GM18507 (cell line): ENCODE measurements around the gene KCNK10.

Experiments
- DNase-seq: peaks from one replicate; pipeline ENCODE4 v3.0.0; 2011; ENCODE audit warnings: low read depth; ENCODE audit not compliant: insufficient read length; ENCODE audit errors: extremely low spot score
- FAIRE-seq: peaks from 2 replicates; lab custom pipeline; 2011; peaks lifted over from hg19 to GRCh38; lab: Jason Lieb, UNC

Gene KCNK10

DNA sequence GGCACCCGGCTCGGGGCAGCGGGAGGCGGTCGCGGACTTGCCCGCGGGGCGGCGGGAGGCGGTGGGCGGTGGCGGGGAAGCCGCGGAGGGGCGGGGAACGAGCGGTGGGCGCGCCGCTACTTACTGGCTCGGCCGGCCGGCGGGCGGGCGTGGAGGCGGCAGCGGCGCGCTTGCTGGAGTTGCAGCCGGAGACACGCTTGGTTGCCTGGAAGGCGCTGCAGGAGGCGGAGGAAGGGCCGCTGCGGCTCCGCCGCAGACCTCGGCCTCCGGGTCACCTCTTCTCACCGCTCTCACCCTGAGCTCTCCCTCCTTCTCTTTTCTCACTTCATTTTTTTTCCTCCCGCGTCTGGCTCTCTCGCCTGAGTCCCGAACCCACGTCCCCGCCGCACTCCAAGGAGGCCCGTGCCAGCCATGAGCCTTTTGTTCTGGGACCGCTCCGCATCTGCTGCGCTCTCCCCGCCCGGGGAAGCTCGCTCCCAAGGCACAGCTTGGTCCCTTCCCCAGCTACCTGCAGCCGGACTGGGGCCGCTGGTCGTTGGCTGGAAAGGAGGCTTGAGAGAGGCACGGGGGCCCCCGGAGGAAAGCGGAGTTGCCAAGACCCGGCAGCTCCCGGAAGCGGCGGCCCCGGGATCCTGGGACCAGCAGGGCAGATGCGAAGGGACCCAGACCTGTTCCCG lies 592 bp upstream of the KCNK10 start:
- FAIRE-seq (peak; percentile 80), DNase-seq (peak; percentile 73)

DNA sequence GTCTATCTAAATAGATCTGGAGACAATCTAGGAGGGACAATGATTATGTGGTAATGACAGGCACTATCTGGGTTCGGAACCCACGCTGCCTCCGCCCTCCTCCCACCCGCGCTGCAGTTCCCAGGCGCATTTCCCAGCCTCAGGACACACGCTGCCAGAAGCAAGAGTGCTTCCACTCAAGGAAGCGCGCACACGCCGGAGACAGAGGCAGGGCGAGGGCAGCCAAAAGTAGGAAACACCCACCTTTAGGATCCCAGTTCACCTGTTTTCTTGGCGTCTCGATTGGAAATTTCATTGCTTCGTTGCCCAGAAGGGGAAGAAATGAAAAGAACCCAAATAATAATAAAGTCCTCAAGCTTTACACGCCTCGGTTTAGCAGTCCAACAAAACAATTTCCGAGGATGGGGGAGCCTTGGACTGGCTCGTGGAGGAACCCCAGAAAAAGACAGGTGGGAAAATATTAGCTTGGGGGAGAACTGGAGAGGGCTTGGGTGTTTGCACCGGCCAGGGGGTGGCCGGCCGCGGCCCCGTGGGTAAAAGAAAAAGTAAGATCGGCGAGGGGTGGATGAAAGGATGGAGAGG lies 474 bp downstream of the KCNK10 start:
- FAIRE-seq: no peak
- DNase-seq: no peak

DNA sequence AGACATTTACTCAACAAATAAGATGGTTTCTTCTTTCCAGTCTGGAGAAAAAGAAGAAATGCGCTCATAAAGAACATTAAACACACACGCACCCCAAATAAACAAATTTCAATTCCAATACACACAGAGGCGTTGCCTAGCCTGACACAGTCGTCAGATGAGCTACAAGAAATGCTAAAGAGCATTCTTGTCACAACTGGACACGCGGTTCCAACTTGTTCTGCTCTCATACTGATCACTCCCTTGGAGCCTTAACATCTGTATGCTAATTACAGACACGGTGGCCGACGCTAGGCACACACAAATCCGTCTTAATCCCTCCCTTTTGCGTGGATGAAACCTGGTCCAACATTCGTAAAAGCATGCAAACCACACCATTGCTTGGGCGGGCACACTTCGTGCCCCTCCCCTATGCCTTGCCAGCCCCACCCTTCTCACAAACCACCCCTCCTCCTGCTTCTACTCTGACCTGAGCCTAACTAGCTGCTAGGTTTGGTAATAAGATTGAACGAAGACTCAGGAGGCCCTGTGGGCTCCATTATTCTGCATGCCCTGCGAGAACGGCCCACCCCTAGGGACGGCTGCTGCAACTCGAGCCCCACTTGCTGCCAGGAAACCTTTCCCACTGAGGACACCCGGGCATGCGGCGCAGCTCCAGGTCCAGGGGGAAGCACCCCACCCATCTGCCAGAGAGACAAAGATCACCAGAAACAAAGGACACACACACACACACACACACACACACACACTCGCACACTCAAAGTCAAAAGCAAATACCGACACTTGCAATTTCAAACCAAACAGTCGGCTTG lies 1.2 kb downstream of the KCNK10 start:
- FAIRE-seq (no peak), DNase-seq (no peak)

DNA sequence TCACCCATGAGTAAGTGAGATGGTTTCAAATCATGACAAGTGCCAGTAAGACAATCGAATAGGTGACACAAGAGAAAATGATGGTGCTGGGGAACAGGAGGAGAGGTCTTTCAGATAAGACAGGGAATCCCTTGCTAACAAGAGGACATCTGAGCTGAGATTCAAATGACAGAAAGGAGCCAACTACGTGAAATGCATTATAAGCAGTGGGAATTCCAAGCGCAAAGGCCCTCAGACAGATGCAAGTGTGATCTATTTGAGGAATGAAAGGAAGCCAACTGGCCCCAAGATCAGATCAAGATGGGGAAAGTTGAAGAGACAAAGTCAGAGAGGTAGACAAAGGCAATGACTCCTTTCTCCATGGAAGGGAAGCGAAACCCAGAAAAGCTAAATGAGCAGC lies 4.7 kb downstream of the KCNK10 start:
- FAIRE-seq (no peak), DNase-seq (no peak)

DNA sequence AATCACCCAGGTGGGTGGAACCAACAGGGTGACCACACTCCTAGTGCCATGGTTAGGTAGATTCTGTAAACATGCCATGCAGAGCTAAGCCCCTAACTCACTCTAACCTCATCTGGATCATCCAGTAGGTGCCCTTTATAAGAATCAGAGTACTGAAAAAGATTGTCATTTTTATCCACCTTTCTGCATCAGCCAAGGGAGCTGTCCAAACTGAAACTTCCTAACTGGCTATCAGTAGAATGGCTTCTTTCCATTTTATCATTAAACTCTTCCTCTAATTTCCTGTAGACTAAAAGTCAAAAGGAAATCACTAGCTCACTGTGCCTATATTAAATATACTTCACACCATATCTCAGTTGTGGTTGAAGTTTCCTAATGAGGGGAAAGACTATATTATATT lies 6.5 kb downstream of the KCNK10 start:
- FAIRE-seq: no peak
- DNase-seq: no peak

DNA sequence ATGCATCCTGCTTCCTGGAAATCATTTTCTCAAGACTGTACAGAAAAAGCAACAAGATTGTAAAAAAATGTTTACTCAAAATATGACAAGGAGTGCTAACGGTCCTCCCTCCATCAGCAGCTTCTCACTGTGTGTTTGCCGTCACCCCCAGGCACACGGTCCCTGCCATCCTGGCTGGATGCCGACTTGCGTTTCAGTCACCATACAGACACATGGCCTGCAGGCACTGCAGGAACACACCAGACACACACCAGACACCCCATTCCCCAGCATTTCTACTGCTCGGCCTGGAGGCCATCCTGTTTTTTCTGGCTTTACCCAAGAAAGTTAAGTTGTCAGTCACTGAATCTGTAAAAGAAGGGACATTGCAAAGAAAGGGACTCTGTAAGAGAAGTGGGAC lies 10.8 kb downstream of the KCNK10 start:
- FAIRE-seq: no peak

DNA sequence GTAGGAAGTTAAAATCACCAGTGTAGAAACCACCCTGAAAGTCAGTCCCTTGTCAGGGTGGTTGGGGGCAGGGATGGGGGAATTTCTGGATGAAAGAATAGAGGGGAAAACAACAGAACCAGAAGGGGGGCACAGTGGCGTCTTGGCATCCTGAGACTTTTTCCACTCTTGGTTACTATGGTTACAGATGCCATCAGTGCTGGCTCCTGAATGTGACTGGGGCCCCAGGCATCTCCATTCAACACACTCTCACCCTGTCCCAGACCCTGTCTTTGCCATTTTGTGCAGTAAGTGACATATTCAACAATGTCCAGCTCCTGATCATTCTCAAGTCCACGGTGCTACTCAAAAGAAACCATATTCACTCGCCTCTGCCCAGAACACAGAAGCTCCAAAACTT lies 11.3 kb downstream of the KCNK10 start:
- DNase-seq (no peak), FAIRE-seq (no peak)

More for the DNA sequence above, 10.8 kb downstream of the KCNK10 start:
- no peak for DNase-seq

DNA sequence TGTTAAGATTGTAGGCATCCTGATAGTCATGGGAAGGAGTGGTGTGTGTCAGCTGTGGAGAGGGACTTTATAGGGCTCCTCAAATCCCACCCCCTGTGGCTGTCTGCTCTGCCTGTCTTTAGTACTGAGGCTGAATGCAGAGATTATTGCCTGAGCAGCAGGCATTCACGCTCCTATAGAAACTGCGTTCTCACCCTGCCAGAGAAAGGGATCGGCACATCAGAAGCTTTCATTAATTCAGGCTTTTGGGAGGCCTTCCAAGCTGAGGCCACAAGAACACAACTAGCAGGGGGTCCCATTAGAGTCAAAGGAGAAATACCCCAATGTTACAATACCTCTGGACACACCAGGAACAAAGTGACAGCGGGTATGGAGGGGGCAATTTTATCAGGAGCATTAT lies 12.6 kb downstream of the KCNK10 start:
- FAIRE-seq: no peak
- no peak for DNase-seq

DNA sequence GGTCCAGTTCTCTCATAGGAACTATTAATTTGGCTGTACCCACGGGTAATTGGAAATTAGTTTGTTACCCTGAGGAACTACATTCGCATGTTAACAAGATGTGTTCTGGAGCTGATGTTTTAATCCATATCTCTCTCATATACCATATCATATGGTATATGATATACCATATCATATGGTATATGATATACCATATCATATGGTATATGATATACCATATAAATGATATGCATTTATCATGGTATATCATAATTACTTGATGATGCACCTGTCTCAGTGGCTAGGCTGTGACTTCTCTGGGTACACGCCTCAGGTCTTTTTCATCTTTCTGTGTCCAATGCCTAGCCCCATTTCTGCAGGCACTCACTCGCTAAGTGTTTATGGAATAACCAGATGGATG lies 13.0 kb downstream of the KCNK10 start:
- FAIRE-seq (no peak), DNase-seq (no peak)

DNA sequence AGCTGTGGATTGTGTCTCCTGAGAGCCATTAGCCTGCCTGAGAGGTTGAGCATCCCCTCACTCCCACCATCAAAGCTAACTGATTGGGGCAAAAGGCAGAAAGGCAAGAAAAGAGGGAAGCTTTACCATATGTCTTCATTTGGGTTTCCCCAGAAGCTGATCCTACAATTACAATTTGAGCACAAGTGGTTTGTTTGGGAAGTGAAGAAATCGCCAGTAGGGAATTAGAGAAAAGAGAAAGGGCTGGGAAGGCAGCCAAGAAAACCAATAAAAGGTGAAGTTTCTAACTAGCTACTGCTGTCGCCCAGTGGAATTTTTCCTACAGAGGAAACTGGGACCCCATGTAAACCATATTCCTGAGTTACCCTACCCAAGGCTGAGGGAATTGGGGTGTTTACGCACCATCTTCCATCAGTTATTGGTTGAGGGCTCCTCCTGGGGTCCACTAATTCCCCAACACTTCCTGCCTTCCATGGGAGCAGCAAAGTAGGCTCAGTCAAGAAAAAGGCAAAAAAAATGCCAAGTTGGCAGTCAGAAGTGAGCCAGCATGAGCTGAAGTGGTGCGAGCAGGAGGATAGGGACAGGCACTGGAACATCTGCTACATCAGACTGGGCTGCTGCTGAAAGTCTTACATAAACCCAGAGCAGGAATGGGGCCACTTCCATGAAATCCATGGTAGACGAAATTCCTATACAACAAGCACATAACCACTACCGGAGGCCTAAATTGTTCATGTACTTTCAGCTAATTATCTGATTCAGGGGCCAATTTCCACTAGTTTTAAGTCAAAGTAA lies 17.3 kb downstream of the KCNK10 start:
- DNase-seq (no peak), FAIRE-seq (no peak)

DNA sequence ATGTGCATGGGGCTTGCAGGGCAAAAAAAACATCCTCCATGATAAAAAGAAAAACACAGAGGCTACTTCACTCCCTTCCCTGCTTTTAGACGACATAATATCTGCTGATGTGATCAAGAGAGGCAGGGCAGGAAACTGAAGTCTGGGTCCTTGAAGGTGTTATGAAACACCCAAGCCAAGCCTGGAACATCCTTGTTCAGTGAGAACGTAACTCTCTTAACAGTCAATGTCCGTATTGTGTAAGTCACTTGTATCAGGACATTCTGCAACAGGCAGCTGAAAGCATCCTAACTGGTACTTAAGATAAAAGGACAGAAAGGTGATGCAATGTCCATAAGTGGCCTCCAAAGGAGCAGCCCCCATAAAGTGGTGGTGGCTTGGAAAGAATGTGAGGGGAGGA lies 20.0 kb downstream of the KCNK10 start:
- FAIRE-seq (no peak), DNase-seq (no peak)

DNA sequence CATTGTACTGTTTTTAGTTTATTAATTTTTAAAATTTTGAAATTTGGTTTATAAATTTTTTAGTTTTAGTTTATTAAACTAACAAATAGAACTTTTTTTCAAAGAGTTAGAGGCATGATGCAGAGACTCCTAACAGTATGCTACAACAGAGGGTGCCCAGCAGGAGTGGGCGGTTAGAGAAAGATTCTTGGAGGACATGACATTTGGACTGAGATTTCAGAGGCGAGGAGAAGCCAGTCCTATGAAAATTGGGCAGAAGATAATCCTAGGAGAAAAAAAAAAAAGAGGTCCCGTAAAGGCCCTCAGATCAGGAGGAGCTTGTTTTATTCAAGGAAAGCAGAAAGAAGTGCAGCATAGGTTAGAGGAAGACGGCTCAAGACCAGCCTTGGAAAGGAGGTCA lies 21.7 kb downstream of the KCNK10 start:
- FAIRE-seq (no peak), DNase-seq (no peak)

DNA sequence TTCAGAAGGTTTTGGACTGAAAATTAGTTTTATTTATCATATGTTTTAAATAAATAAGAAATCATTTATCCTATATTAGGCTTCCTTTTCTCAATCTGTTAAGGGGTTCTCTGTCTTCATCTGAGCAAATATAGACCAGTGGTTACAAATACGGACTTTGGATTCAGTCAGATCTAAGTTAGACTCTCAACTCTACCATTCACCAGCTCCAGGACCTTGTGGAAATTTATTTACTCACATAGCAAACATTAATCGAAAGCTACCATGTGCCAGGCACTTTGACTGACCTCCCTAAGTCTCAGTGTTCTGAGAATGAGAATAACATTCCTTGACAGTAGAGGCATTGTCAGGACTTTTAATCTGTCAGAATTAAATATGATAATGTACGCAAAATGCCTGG lies 22.3 kb downstream of the KCNK10 start:
- DNase-seq (no peak), FAIRE-seq (no peak)

DNA sequence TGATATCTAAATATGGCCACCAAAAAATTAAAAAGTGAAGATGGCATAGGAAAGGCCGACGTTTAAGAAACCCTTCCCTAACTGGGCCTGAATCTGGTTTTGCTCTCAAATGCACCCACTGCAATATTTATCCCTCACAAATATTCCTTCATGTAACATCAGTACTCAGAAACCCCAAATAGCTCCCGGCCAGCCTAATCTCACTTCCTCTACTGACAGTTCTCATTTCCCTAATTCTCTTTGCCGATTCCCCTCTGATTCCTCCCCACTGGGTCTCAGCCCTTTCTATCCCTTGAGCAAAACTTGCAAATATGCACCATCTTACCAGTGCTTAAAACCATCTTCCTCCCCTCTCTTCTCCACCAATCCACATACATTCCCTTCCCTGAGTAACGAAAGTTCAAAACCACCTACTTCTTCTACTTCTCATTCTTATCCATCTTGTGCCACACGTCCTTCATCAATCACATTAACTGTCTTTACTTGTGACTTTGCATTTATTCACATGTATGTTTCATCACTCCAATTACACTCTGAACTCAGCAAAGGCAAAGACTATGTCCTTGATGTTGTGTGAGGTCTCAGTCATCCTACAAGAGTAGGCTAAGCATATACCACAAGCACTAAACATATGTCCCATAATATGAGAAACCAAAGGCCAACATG lies 23.1 kb downstream of the KCNK10 start:
- no peak for DNase-seq
- FAIRE-seq: peak; percentile 46

DNA sequence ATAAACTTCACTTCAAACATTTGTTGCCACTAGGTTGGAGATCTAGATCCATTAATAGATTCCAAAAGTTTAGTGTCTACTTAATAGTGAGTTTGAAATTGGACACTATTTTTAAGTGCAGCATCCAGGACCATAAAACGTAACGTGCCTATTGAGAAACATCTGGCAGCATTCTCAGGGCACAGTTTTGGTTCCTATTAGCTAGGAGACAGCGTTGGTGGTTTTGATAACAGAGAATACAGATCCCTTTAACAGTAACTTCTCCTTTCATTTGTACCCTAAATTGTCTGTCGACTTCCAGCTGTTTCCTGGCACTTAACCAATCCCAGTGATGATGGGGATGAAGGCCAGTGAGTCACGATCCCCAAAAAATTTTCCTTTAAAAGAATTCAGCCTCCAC lies 25.8 kb downstream of the KCNK10 start:
- FAIRE-seq (no peak), DNase-seq (no peak)

DNA sequence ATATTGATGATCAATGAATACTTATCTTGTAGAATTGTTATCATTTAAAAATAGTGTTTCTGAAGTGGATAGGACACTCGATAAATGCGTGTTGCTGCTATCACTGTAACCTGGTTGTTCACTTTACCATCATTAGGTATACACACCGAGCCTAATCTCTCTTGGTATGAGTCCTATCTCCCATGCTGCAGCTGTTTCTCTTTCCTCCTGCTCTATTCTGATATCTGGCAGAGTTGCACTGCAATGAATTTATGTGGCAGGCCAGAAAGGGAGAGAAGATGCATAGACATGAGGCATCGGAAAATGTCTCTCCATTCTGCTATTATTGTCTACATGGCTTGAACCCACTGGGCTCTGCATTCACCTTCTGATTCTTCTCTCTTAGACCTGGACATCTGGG lies 26.7 kb downstream of the KCNK10 start:
- FAIRE-seq: no peak
- DNase-seq: no peak

DNA sequence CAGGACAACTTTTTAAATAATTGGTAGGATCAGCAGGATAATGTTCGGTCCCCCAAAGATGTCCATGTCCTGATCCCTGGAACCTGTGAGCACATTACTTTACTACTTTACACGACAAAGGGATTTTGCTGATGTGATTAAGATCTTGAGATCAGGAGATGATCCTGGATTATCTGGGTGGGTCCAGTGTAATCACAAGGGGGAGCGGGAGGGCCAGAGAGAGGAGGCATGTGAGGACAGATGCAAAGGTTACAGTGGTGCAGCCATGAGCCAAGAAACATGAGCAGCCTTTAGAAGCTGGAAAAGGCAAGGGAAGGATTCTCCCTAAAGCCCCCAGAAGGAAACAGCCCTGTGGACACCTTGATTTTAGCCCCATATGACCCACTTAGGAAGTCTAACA lies 33.1 kb downstream of the KCNK10 start:
- DNase-seq (no peak), FAIRE-seq (no peak)

DNA sequence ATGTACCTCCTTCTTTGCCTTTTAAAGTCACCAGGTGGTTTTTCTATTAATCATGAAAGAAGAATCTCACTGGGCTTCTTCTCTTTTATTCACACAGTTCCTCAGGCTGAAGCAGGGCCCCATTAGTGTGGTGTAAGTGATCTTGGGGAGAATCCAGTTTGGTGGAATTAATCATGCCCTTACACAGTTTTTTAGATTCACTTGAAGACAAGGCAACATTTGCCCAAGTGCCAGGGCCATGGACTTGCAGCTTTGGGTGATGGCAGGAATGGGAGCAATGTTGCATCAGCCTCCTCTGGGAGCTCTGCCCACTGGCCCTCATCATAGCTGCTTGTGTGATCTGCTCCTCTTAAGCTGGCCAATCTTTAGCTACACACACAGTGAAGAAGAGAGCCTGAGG lies 33.8 kb downstream of the KCNK10 start:
- DNase-seq (no peak), FAIRE-seq (no peak)

DNA sequence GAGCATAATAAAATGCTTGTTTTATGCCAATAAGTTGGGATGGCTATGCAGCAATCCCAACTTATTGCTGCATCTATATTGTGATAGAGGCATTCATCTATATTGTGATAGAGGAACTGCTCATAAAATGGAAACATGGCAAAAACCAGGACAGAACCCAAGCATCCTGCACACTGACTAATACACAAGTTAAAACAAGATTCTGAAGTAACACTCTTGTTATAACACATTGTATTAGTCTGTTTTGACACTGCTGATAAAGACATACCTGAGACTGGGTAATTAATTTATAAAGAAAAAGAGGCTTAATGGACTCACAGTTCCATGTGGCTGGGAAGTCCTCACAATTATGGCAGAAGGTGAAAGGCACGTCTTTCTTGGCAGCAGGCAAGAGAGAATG lies 36.8 kb downstream of the KCNK10 start:
- no peak for FAIRE-seq
- no peak for DNase-seq

DNA sequence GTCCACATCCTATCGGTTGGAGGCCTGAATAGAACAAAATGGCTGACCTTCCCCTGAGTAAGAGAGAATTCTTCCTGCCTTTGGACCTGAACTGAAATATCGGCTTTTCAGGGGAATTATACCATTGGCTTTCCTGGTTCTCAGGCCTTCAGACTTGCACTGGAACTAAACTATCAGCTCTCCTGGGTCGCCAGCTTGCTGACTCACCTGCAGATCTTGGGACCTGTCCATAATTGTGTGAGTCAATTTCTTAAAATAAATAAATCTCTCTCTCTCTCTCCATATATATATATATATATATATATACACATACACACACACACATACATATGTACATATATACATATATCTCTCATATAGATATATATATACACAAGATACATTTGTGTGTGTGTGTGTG lies 41.6 kb downstream of the KCNK10 start:
- DNase-seq (no peak), FAIRE-seq (no peak)
